Measurements from ENCODE around the gene KRT39.

DNA sequence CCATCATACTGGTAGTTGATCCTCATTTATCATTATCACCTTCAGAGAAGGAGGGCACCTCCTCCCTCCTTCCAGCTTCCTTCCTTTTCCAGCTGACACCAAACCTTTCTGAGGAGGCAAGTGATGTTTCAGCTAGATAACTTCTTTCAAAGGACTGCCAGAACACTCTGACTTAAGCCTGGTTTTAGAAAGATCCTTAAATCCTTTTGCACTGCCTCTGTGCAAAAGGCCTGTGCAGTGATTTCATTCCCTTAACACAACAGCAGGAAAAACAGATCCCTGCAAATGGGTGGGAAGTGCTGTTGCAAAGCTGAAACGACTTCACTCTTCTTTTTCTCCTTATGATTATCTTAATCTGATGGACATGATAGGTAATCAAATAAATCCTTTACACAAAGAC lies 22.2 kb downstream of the KRT39 start:
- TF ChIP-seq CTCF (IDR thresholded peaks at IDR 0.05; ENCODE audit: low read depth, low read length, missing input control) (no peak), TAF1 (conservative IDR thresholded peaks at IDR 0.05) (no peak), YY1 (IDR thresholded peaks at IDR 0.05) (no peak), RXRA (IDR thresholded peaks at IDR 0.05) (no peak), MAX (IDR thresholded peaks at IDR 0.05) (no peak), JUND (IDR thresholded peaks at IDR 0.05) (no peak), RAD21 (IDR thresholded peaks at IDR 0.05) (no peak), EGR1 (IDR thresholded peaks at IDR 0.05; ENCODE audit: low read depth in 2 of 2) (no peak), SP1 (IDR thresholded peaks at IDR 0.05) (no peak), GABPA (IDR thresholded peaks at IDR 0.05 in 1 of 2, conservative IDR thresholded peaks at IDR 0.05 in 1 of 2) (no peak), NR2F2 (IDR thresholded peaks at IDR 0.05) (no peak)
- TF ChIP-seq, protein P1, sequence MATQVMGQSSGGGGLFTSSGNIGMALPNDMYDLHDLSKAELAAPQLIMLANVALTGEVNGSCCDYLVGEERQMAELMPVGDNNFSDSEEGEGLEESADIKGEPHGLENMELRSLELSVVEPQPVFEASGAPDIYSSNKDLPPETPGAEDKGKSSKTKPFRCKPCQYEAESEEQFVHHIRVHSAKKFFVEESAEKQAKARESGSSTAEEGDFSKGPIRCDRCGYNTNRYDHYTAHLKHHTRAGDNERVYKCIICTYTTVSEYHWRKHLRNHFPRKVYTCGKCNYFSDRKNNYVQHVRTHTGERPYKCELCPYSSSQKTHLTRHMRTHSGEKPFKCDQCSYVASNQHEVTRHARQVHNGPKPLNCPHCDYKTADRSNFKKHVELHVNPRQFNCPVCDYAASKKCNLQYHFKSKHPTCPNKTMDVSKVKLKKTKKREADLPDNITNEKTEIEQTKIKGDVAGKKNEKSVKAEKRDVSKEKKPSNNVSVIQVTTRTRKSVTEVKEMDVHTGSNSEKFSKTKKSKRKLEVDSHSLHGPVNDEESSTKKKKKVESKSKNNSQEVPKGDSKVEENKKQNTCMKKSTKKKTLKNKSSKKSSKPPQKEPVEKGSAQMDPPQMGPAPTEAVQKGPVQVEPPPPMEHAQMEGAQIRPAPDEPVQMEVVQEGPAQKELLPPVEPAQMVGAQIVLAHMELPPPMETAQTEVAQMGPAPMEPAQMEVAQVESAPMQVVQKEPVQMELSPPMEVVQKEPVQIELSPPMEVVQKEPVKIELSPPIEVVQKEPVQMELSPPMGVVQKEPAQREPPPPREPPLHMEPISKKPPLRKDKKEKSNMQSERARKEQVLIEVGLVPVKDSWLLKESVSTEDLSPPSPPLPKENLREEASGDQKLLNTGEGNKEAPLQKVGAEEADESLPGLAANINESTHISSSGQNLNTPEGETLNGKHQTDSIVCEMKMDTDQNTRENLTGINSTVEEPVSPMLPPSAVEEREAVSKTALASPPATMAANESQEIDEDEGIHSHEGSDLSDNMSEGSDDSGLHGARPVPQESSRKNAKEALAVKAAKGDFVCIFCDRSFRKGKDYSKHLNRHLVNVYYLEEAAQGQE (IDR thresholded peaks at IDR 0.05), result no peak
- TF ChIP-seq, protein P2, sequence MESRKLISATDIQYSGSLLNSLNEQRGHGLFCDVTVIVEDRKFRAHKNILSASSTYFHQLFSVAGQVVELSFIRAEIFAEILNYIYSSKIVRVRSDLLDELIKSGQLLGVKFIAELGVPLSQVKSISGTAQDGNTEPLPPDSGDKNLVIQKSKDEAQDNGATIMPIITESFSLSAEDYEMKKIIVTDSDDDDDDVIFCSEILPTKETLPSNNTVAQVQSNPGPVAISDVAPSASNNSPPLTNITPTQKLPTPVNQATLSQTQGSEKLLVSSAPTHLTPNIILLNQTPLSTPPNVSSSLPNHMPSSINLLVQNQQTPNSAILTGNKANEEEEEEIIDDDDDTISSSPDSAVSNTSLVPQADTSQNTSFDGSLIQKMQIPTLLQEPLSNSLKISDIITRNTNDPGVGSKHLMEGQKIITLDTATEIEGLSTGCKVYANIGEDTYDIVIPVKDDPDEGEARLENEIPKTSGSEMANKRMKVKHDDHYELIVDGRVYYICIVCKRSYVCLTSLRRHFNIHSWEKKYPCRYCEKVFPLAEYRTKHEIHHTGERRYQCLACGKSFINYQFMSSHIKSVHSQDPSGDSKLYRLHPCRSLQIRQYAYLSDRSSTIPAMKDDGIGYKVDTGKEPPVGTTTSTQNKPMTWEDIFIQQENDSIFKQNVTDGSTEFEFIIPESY (IDR thresholded peaks at IDR 0.05), result no peak
